ENCODE results near the gene TSC22D3. TPM values are rescaled to one million over a fixed set of nuclear protein-coding genes. Genes with fewer than 3 reads are reported as not detected.
A peak's percentile ranks its signal among the peaks of the same experiment; 100 is the strongest.

Gene TSC22D3
- total RNA-seq, 2 experiments from 2014 or later = 23.3 to 25.9 TPM

DNA sequence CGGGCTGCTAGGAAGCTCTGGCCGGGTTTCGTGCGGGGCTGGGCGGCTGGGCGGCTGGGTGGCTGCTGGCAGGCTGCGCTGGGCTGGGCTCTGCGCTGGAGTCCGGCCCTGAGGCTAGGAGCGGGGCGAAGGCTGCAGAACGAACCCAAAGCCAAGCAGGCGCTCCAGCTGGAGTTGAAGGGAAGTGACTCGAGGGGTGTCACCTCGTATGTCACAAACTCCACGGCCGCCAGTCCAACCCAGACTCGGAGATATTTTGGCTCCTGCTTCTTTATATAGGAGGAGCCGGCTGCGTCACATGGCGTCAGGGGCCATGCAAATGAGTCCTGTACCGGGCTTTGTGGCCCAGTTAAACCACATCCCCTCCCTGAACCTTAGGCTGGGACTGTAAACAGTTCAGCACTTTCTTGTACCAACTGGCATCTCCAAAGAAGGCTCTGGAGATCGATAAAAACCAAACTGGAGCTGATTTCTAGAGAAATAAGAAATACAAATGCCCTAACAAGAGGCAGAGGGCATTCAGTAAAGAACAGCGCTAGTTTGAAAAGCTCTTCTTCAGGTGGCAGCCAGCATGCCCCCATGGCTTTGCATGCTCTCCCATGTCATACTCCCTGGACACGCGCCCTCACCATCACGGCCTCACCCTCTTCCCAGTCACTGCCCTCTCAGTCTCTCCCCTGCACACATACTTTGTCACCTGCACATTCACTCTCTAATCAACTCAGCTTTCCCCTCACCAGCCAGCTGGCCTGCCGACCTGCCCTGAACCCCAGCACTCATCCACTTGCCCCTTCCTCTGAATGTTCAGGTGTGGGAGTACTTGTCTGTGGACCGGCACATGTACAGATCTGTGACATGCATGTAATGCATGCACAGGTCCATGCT lies 58.5 kb downstream of the TSC22D3 start:
- peaks cover 23% of the 10 kb centered on the region for H3K36me3 Mint-ChIP-seq (ENCODE audit: low read depth)
- peak overlapping the region; percentile 90 for H3K4me3 Mint-ChIP-seq
- peak; percentile 88 for ATAC-seq
- peak; percentile 88 for DNase-seq
- no peaks in the 10 kb centered on the region for H3K27me3 Mint-ChIP-seq
- intact Hi-C loops (cut with DNase I, micrococcal nuclease) = loop anchor here in 1 of 2 experiments (1.0 to 5.0 kb wide), 5 partner anchors 44 to 374 kb away; partner anchors contain the start of genes ATG4A, MID2, PRPS1 and PSMD10
- peaks cover 43% of the 10 kb centered on the region for H3K4me1 Mint-ChIP-seq
- CTCF ChIA-PET = interaction anchor here (0.6 to 11.6 kb wide), 16 partner anchors 14 to 178 kb away, joined by 3 to 191 read pairs (median 5); partner anchors contain the start of genes NCBP2L, PRPS1 and TSC22D3
- peak overlapping the region; percentile 92 for H3K27ac Mint-ChIP-seq
- POLR2A ChIA-PET = interaction anchor here (1.4 to 8.3 kb wide), 3 partner anchors 41 to 89 kb away, joined by 5 to 144 read pairs (median 6); partner anchors contain the start of genes PRPS1 and TSC22D3
- H3K9me3 Mint-ChIP-seq (ENCODE audit: low read depth) = no peaks in the 10 kb centered on the region

- DNase-seq = peak; percentile 24
- peak overlapping the region; percentile 91 for H3K27ac Mint-ChIP-seq
- intact Hi-C loops (cut with DNase I, micrococcal nuclease) = loop anchor here in 1 of 2 experiments (2.0 to 5.0 kb wide), 2 partner anchors 111 to 375 kb away; partner anchors contain the start of genes ATG4A, MID2 and PSMD10
Measured at GRCh38 chrX:107716118-107716684, 59.4 kb downstream of the TSC22D3 start.

DNA sequence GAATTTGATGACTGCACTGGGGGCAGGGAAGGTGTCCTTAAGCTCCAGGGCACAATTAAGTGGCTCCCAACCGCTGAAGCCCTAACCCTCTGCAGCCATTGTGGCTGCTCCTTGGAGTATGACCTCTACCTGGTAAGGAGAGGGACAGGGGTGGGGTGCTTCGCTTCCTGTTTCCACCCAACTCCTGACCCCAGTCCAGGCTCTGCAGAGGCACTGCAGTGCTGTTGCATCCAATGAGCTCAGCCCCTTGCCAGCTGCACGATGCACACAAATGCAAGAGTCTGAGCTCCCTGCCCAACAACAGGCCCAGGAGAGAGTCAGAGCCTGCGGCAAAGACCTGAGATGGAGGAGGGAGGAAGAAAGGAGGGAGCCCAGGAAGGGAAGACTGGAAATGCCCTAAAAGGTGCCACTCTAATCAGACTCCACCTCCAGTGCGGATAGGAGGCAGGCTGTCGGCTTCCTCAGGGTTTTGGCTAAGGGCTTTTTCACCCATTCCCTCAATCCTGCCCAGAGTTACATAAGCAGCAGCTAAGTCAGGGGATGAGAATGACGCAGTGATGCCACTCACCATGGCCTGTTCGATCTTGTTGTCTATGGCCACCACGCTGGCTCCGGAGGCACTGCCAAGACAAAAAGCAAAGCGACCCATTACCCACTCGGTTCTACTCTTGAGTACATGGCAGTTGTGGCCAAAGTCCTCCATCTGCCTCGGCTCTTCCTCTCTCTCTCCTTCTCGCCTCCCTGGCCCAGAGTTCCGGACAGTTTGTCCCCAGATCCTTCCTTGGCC lies 60.1 kb downstream of the TSC22D3 start:
- intact Hi-C loops (cut with DNase I, micrococcal nuclease) = loop anchor here in 1 of 2 experiments (2.0 to 5.0 kb wide), 2 partner anchors 112 to 375 kb away; partner anchors contain the start of genes ATG4A, MID2 and PSMD10
- Mint-ChIP-seq H3K27ac (peak overlapping the region; percentile 91), H3K9me3 (ENCODE audit: low read depth) (no peaks in the 10 kb centered on the region), H3K4me3 (peak overlapping the region; percentile 90), H3K4me1 (peaks cover 57% of the 10 kb centered on the region), H3K27me3 (no peaks in the 10 kb centered on the region), H3K36me3 (ENCODE audit: low read depth) (peaks cover 23% of the 10 kb centered on the region)
- ChIA-PET POLR2A (interaction anchor here (0.5 to 8.3 kb wide), 6 partner anchors 17 to 87 kb away, joined by 3 to 144 read pairs (median 4); partner anchors contain the start of genes PRPS1 and TSC22D3), CTCF (interaction anchor here (0.8 to 11.6 kb wide), 7 partner anchors 35 to 63 kb away, joined by 3 to 191 read pairs (median 4); partner anchors contain the start of genes NCBP2L and TSC22D3)
- ATAC-seq = no peak
- peak; percentile 23 for DNase-seq

More at GRCh38 chrX:107716118-107716684, 59.4 kb downstream of the TSC22D3 start:
- Mint-ChIP-seq H3K9me3 (ENCODE audit: low read depth) (no peaks in the 10 kb centered on the region), H3K36me3 (ENCODE audit: low read depth) (peaks cover 23% of the 10 kb centered on the region), H3K4me1 (peaks cover 50% of the 10 kb centered on the region), H3K27me3 (no peaks in the 10 kb centered on the region), H3K4me3 (peak overlapping the region; percentile 90)
- CTCF ChIA-PET = interaction anchor here (0.9 to 11.6 kb wide), 9 partner anchors 34 to 178 kb away, joined by 3 to 191 read pairs (median 4); partner anchors contain the start of genes NCBP2L and TSC22D3
- POLR2A ChIA-PET = interaction anchor here (1.4 to 8.3 kb wide), 3 partner anchors 40 to 88 kb away, joined by 5 to 144 read pairs (median 6); partner anchors contain the start of genes PRPS1 and TSC22D3
- peak; percentile 3 for ATAC-seq

DNA sequence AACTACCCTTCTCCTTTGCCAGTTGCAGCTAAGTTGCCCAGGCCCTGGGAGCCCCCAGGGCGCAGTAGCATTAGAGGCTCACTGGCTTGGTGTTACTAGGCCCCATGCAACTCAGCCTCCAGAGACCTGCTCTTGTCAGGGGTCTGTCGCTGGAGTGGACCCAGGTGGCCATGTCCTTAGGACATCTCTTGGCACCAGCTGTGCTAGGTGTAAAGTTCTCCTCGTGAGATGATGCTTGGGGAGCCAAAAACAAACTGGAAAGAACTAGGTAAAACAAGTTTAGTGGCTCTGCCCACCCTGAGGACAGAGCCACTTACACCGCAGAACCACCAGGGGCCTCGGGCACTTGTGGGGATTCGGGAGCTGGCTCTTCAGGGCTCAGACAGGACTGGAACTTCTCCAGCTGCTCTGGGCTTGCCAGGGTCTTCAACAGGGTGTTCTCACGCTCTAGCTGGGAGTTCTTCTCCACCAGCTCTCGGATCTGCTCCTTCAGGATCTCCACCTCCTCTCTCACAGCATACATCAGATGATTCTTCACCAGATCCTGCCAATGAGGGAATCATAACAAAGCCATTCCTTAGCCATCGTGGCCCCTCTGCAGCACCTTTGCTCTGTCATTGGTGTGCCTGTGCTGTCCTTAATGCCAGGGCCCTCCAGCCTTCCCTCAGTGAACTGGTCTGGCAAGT lies 61.2 kb downstream of the TSC22D3 start:
- intact Hi-C loops (cut with DNase I, micrococcal nuclease) = no loop called here
- POLR2A ChIA-PET = interaction anchor here (8.3 kb wide), 1 partner anchor 39 kb away, joined by 144 read pairs; no protein-coding TSS in a partner anchor

GRCh38 chrX:107713543-107714205 lies 61.9 kb downstream of the TSC22D3 start:
- Mint-ChIP-seq H3K4me3 (no peak overlapping the region), H3K4me1 (peaks cover 62% of the 10 kb centered on the region), H3K36me3 (ENCODE audit: low read depth) (peaks cover 23% of the 10 kb centered on the region), H3K27ac (peak overlapping the region; percentile 51), H3K9me3 (ENCODE audit: low read depth) (no peaks in the 10 kb centered on the region), H3K27me3 (no peaks in the 10 kb centered on the region)
- intact Hi-C loops (cut with DNase I, micrococcal nuclease) = no loop called here
- no peak for ATAC-seq
- ChIA-PET CTCF (interaction anchor here (0.5 to 11.6 kb wide), 4 partner anchors 38 to 233 kb away, joined by 3 to 191 read pairs (median 12); partner anchors contain the start of gene TSC22D3), POLR2A (interaction anchor here (8.3 kb wide), 1 partner anchor 38 kb away, joined by 144 read pairs; no protein-coding TSS in a partner anchor)
- no peak for DNase-seq

More for the DNA sequence above, 61.2 kb downstream of the TSC22D3 start:
- CTCF ChIA-PET = interaction anchor here (0.5 to 11.6 kb wide), 5 partner anchors 39 to 233 kb away, joined by 3 to 191 read pairs (median 4); partner anchors contain the start of genes NCBP2L and TSC22D3
- Mint-ChIP-seq H3K27ac (no peak overlapping the region), H3K4me3 (peak overlapping the region; percentile 90), H3K27me3 (no peaks in the 10 kb centered on the region), H3K36me3 (ENCODE audit: low read depth) (peaks cover 23% of the 10 kb centered on the region), H3K9me3 (ENCODE audit: low read depth) (no peaks in the 10 kb centered on the region), H3K4me1 (peaks cover 59% of the 10 kb centered on the region)
- no peak for ATAC-seq
- peak; percentile 16 for DNase-seq

DNA sequence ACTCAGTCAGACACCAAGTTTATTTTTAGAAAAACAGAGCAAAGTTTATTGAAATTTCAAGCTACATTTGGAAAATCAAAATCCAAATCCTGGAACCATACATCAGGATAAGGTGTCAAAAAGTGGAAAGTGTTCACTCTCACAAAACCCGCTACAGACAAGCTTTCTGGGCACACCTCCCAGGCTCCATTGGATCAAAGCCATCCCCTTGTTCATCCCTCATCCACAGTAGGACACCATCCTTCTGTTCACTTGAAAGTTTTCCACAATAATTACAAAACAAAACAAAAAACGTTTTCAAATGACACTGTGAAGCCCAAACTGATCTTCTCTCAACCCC lies 62.4 kb downstream of the TSC22D3 start:
- no peak for DNase-seq
- H3K36me3 Mint-ChIP-seq (ENCODE audit: low read depth) = peaks cover 23% of the 10 kb centered on the region
- no peak for ATAC-seq
- no peaks in the 10 kb centered on the region for H3K27me3 Mint-ChIP-seq
- intact Hi-C loops (cut with DNase I, micrococcal nuclease) = no loop called here
- H3K4me3 Mint-ChIP-seq = no peak overlapping the region
- peaks cover 60% of the 10 kb centered on the region for H3K4me1 Mint-ChIP-seq
- POLR2A ChIA-PET = interaction anchor here (8.3 kb wide), 1 partner anchor 37 kb away, joined by 144 read pairs; no protein-coding TSS in a partner anchor
- H3K9me3 Mint-ChIP-seq (ENCODE audit: low read depth) = no peaks in the 10 kb centered on the region
- CTCF ChIA-PET = interaction anchor here (11.6 kb wide), 1 partner anchor 38 kb away, joined by 191 read pairs; no protein-coding TSS in a partner anchor
- peak overlapping the region; percentile 76 for H3K27ac Mint-ChIP-seq

DNA sequence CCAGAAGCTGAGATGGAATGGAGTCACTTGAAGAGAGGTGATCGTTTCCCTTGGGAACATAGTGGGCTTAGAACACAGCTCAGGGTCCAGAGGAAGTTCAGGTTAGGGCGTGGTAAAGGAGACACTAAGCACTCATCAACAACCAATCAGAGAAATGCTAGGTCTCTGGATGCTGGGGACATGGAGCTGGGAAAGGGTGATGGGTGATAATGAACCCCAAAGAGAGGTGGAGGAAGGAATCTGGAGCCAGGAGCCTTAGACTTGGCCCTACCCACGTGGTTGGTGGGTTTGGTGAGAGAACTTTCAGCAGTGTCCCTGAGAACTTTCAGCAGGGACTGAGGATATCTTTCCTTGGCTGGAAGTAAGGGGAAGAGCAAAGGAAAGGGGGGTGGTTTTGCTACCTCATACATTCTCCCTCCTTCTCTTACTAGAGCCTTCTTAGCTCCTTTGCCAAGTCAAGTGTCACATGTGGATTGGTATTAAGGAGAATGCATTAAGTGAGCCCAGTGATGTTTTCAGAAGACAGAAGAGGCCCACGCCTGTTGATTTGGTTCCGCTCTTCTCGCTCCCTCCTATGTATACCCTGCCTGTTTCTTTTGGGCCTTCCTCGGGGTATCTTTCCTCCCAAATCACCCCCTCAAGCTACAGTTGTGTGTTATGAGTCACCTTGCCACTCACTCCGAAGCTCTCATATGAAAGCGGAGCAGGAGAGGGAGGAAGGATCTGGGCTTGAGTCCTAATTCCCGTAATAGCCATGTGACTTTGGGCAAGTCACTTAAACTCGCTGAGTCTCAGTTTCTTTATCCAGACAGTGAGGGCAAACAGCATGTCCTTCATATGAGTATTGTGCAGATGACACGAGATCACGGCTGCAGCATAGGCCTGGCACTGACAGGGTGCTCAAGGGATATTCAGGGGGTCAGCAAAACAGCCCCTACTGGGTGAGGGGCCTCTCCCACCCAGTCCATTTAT lies 63.1 kb downstream of the TSC22D3 start:
- intact Hi-C loops (cut with DNase I, micrococcal nuclease) = no loop called here
- H3K9me3 Mint-ChIP-seq (ENCODE audit: low read depth) = no peaks in the 10 kb centered on the region
- DNase-seq (no peak), ATAC-seq (no peak)
- H3K4me1 Mint-ChIP-seq = peaks cover 54% of the 10 kb centered on the region
- ChIA-PET POLR2A (interaction anchor here (8.3 kb wide), 1 partner anchor 37 kb away, joined by 144 read pairs; no protein-coding TSS in a partner anchor), CTCF (interaction anchor here (0.7 to 11.6 kb wide), 2 partner anchors 11 to 37 kb away, joined by 3 to 191 read pairs; no protein-coding TSS in a partner anchor)
- H3K4me3 Mint-ChIP-seq = no peak overlapping the region
- H3K27me3 Mint-ChIP-seq = no peaks in the 10 kb centered on the region
- H3K36me3 Mint-ChIP-seq (ENCODE audit: low read depth) = peaks cover 23% of the 10 kb centered on the region
- peak overlapping the region; percentile 76 for H3K27ac Mint-ChIP-seq

DNA sequence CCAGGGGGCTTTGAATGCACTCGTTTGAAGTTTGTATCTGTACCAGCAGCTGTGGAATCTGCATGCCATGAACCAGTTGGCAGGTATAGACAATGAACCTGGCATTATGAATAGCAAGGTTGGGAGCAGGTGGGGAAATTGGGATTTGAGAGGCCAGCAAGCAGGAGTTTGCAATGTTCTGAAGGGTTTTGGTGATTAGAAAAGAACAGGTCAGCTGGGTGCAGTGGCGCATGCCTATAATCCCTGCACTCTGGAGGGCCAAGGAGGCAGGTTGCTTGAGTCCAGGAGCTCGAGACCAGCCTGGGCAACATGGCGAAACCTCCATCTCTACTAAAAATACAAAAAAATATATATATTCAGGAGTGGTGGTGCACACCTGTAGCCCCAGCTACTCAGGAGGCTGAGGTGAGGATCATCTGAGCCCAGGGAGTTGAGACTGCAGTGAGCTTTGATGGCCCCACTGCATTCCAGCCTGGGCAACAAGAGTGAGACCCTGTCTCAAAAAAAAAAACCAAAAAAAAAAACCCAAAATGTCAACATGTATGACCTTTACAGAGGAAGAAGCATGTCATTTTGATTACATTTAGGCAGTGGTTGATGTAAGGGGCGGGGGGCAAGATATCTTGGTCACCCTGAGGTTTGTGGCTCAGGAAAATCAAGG lies 63.9 kb downstream of the TSC22D3 start:
- DNase-seq (no peak), ATAC-seq (no peak)
- H3K27ac Mint-ChIP-seq = peak overlapping the region; percentile 99
- intact Hi-C loops (cut with DNase I, micrococcal nuclease) = loop anchor here (1.0 kb wide), 2 partner anchors 31 to 37 kb away; no protein-coding TSS in a partner anchor
- peaks cover 23% of the 10 kb centered on the region for H3K36me3 Mint-ChIP-seq (ENCODE audit: low read depth)
- H3K9me3 Mint-ChIP-seq (ENCODE audit: low read depth) = no peaks in the 10 kb centered on the region
- POLR2A ChIA-PET = interaction anchor here (0.5 to 8.3 kb wide), 2 partner anchors 36 to 46 kb away, joined by 3 to 144 read pairs; no protein-coding TSS in a partner anchor
- H3K4me3 Mint-ChIP-seq = peak overlapping the region; percentile 34
- CTCF ChIA-PET = interaction anchor here (11.6 kb wide), 1 partner anchor 36 kb away, joined by 191 read pairs; no protein-coding TSS in a partner anchor
- no peaks in the 10 kb centered on the region for H3K27me3 Mint-ChIP-seq
- H3K4me1 Mint-ChIP-seq = peaks cover 48% of the 10 kb centered on the region
